Cardiac muscle cell (in vitro differentiated cells and primary cell): ENCODE results near the gene RER1. TPM values are rescaled to one million over a fixed set of nuclear protein-coding genes. Genes with fewer than 3 reads are reported as not detected.

Experiments
- DNase-seq, 2 donors: peaks; one replicate each; pipeline versions ENCODE4 v3.0.0 to v3.0.0-alpha.2; 2010 to 2017; ENCODE audit warnings: low read depth in 1 of 2, low spot score in 1 of 2
- H3K27ac ChIP-seq: fragments of 200-600 bp; sonication (generic); 2 replicates; pipeline ENCODE4 v1.5.1; 2016
- H3K27me3 ChIP-seq: fragments of 200-600 bp; sonication (generic); 2 replicates; pipeline ENCODE4 v1.6.0; 2016; ENCODE audit warnings: control low read depth
- H3K36me3 ChIP-seq: fragments of 200-600 bp; sonication (generic); 2 replicates; pipeline ENCODE4 v1.5.1; 2016; ENCODE audit warnings: control low read depth
- H3K4me1 ChIP-seq: fragments of 200-600 bp; sonication (generic); 2 replicates; pipeline ENCODE4 v1.8.1; 2017; ENCODE audit warnings: low read depth, mild to moderate bottlenecking, mixed run types
- H3K4me3 ChIP-seq: fragments of 200-600 bp; sonication (generic); 2 replicates; pipeline ENCODE4 v1.5.1; 2016; ENCODE audit warnings: mild to moderate bottlenecking
- H3K9me3 ChIP-seq: fragments of 200-600 bp; sonication (generic); 2 replicates; pipeline ENCODE4 v1.5.1; 2017; ENCODE audit warnings: low read depth, mild to moderate bottlenecking, control low read depth
- CTCF ChIP-seq: IDR thresholded peaks from 2 replicates; pipeline ENCODE4 v1.5.1; 2012; ENCODE audit warnings: low read depth, mild to moderate bottlenecking, low read length
- polyA plus RNA-seq: library from polyadenylated mRNA; unstranded; fragments of >200 nt; fragmentation: Nextera tagmentation; extraction: Ambion mirVana; gene quantifications from 2 replicates; pipeline ENCODE4 v1.2.1, GENCODE V29; 2016
- total RNA-seq: library from RNA; depleted of rRNA; stranded (reverse); fragments of >200 nt; gene quantifications from 2 replicates; pipeline ENCODE4 v1.2.3, GENCODE V29; 2016

Gene RER1
- total and polyA plus RNA-seq, 2 experiments from 2014 or later = 46.5 to 112 TPM

- H3K4me3 ChIP-seq = no peak overlapping the region
- H3K4me1 ChIP-seq = no peaks in the 10 kb centered on the region
- no peak overlapping the region for H3K27ac ChIP-seq
- no peaks in the 10 kb centered on the region for H3K9me3 ChIP-seq
- no peak for TF ChIP-seq CTCF
- H3K36me3 ChIP-seq = no peaks in the 10 kb centered on the region
- DNase-seq = peak in 1 of 2 donors; percentile 13
- H3K27me3 ChIP-seq = no peaks in the 10 kb centered on the region
Observed at GRCh38 chr1:2360588-2361364, 30.9 kb upstream of the RER1 start.

DNA sequence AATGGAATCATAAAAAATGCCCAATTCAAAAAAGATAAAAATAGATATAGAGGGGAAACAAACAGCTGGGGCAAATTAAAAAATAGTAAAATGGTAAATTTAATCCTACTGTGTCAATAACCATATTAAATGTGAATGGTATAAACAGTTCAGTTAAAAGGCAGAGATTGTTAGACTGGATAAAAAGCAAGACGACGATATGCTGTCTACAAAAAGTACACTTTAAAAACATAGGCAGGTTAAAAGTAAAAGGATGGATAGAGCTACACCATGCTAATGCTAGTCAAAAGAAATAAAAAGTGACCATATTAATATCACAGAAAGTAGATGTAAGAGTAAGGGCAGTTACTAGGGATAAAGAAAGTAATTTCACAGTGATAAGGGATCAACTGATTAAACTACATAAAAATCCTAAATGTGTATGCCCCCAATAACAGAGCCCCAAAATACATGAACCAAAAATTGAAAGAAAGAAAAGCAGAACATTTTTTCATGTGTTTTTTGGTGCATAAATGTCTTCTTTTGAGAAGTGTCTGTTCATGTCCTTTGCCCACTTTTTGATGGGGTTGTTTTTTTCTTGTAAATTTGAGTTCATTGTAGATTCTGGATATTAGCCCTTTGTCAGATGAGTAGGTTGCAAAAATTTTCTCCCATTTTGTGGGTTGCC is 27.7 kb upstream of the RER1 start:
- no peak for DNase-seq
- no peaks in the 10 kb centered on the region for H3K9me3 ChIP-seq
- H3K4me1 ChIP-seq = no peaks in the 10 kb centered on the region
- no peak for TF ChIP-seq CTCF
- no peaks in the 10 kb centered on the region for H3K27me3 ChIP-seq
- H3K4me3 ChIP-seq = no peak overlapping the region
- no peaks in the 10 kb centered on the region for H3K36me3 ChIP-seq
- H3K27ac ChIP-seq = no peak overlapping the region

DNA sequence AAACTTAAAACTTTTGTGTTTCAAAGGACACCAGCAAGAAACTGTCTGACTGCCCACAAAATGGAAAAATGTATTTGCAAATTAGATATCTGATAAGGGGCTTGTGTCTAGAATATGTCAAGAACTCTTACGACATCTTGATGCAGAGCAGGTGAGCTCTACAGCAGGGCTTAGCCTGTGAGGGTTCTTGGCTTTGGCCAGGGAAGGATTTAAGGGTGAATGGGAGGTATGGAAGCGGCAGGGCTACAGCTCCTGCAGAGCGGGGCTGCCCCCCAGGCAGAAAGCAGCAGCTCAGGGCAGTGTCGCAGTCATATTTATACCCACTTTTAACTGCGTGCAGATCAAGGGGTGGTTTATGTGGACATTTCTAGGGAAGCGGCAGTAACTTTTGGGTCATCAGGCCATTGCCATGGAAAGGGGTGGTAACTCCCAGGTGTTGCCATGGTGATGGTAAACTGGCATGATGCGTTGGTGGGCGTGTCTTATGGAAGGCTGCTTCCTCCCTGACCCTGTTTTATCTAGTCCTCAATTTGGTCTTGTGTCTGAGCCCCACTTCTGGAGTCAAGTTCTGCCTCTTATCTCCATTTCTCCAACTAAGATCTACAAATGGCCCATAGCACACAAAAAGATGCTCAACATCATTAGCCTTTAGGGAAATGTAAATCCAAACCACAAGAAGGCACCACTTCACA is 23.4 kb upstream of the RER1 start:
- no peaks in the 10 kb centered on the region for H3K9me3 ChIP-seq
- H3K27me3 ChIP-seq = no peaks in the 10 kb centered on the region
- H3K27ac ChIP-seq = no peak overlapping the region
- no peak overlapping the region for H3K4me3 ChIP-seq
- no peak for TF ChIP-seq CTCF
- no peak for DNase-seq
- no peaks in the 10 kb centered on the region for H3K4me1 ChIP-seq
- H3K36me3 ChIP-seq = no peaks in the 10 kb centered on the region

- no peaks in the 10 kb centered on the region for H3K27me3 ChIP-seq
- DNase-seq = no peak
- no peaks in the 10 kb centered on the region for H3K9me3 ChIP-seq
- no peak overlapping the region for H3K4me3 ChIP-seq
- no peak overlapping the region for H3K27ac ChIP-seq
- TF ChIP-seq CTCF = no peak
- no peaks in the 10 kb centered on the region for H3K36me3 ChIP-seq
- H3K4me1 ChIP-seq = no peaks in the 10 kb centered on the region
Observed at GRCh38 chr1:2372551-2373490, 18.8 kb upstream of the RER1 start.
